Occipital lobe (tissue), 2 donors: ENCODE results near the gene FAM13C. TPM values are rescaled to one million over a fixed set of nuclear protein-coding genes. Genes with fewer than 3 reads are reported as not detected.

Source experiments
- DNase-seq: peaks from one replicate; lab custom pipeline; 2025; lab: John Stamatoyannopoulos, UW
- total RNA-seq: library from RNA; depleted of rRNA; stranded (reverse); fragments of >200 nt; gene quantifications from one replicate; pipeline ENCODE4 v1.2.3, GENCODE V29; 2014

FAM13C gene
- total RNA-seq, 1 donor from 2014 or later, result 24.3 TPM

- DNase-seq, result no peak
Measured at GRCh38 chr10:59317066-59317465, 45.3 kb downstream of the FAM13C start.

- DNase-seq, result no peak
Measured at GRCh38 chr10:59315465-59315864, 46.9 kb downstream of the FAM13C start.

- no peak for DNase-seq
Measured at GRCh38 chr10:59314268-59314667, 48.1 kb downstream of the FAM13C start.

- DNase-seq, result no peak
Measured at GRCh38 chr10:59312247-59312646, 50.1 kb downstream of the FAM13C start.

- no peak for DNase-seq
Measured at GRCh38 chr10:59311025-59311424, 51.3 kb downstream of the FAM13C start.

GRCh38 chr10:59310324-59310914 lies 51.9 kb downstream of the FAM13C start:
- DNase-seq, result no peak

GRCh38 chr10:59304521-59305097 lies 57.7 kb downstream of the FAM13C start:
- DNase-seq, result no peak

GRCh38 chr10:59303018-59303417 lies 59.3 kb downstream of the FAM13C start:
- no peak for DNase-seq

GRCh38 chr10:59302381-59302780 lies 60.0 kb downstream of the FAM13C start:
- no peak for DNase-seq

GRCh38 chr10:59301067-59301754 lies 61.1 kb downstream of the FAM13C start:
- no peak for DNase-seq

- no peak for DNase-seq
Measured at GRCh38 chr10:59300386-59300785, 62.0 kb downstream of the FAM13C start.

- DNase-seq, result no peak
Measured at GRCh38 chr10:59299933-59300332, 62.4 kb downstream of the FAM13C start.

GRCh38 chr10:59290448-59290847 lies 71.9 kb downstream of the FAM13C start:
- DNase-seq, result no peak

GRCh38 chr10:59289853-59290252 lies 72.5 kb downstream of the FAM13C start:
- no peak for DNase-seq

GRCh38 chr10:59287587-59288255 lies 74.6 kb downstream of the FAM13C start:
- no peak for DNase-seq

GRCh38 chr10:59285848-59286247 lies 76.5 kb downstream of the FAM13C start:
- no peak for DNase-seq

- no peak for DNase-seq
Measured at GRCh38 chr10:59285073-59285472, 77.3 kb downstream of the FAM13C start.

GRCh38 chr10:59284118-59284975 lies 78.0 kb downstream of the FAM13C start:
- DNase-seq, result no peak

GRCh38 chr10:59283456-59284091 lies 78.8 kb downstream of the FAM13C start:
- DNase-seq, result peak; percentile 71

GRCh38 chr10:59281861-59282260 lies 80.5 kb downstream of the FAM13C start:
- no peak for DNase-seq

GRCh38 chr10:59279991-59280505 lies 82.3 kb downstream of the FAM13C start:
- DNase-seq, result no peak
